Tibial nerve (tissue), 3 donors: ENCODE data around the gene DNMT1.
A peak's percentile ranks its signal among the peaks of the same experiment; 100 is the strongest.

Source experiments
- CTCF ChIP-seq, 5 experiments: fragments of 200-600 bp in 3 of 5; fragments of 450-650 bp in 2 of 5; sonication (generic) in 3 of 5; IDR thresholded peaks; one replicate each; pipeline ENCODE4 v1.5.1; 2016 to 2019; ENCODE audit warnings: antibody characterized with exemption in 5 of 5, mild to moderate bottlenecking in 3 of 5, moderate library complexity in 2 of 5
- POLR2A ChIP-seq, 2 donors: fragments of 450-650 bp; IDR thresholded peaks; one replicate each; pipeline ENCODE4 v1.6.1; 2017; ENCODE audit warnings: antibody characterized with exemption in 2 of 2, mild to moderate bottlenecking in 2 of 2, moderate library complexity in 2 of 2

- TF ChIP-seq CTCF (IDR thresholded peaks at IDR 0.05): peak in 1 of 5 experiments; percentile 16
- TF ChIP-seq POLR2A (IDR thresholded peaks at IDR 0.05): no peak
Measured at GRCh38 chr19:10085641-10086590, 108.8 kb downstream of the DNMT1 start, which contains the start of gene SHFL.
